Vagina (tissue), 2 donors: Measurements from ENCODE around the gene SH3YL1. TPM values are rescaled to one million over a fixed set of nuclear protein-coding genes. Genes with fewer than 3 reads are reported as not detected.
A peak's percentile ranks its signal among the peaks of the same experiment; 100 is the strongest.

ENCODE experiments used
- DNase-seq, 2 donors: peaks; one replicate each; pipeline ENCODE4 v3.0.0-alpha.2; 2017; ENCODE audit errors: extremely low spot score in 2 of 2
- H3K27ac ChIP-seq: fragments of 200-600 bp; sonication (generic); one replicate; pipeline ENCODE4 v1.5.1; 2019
- H3K27me3 ChIP-seq: fragments of 200-600 bp; sonication (generic); one replicate; pipeline ENCODE4 v1.5.1; 2019
- H3K36me3 ChIP-seq, 2 donors: fragments of 200-600 bp; sonication (generic); one replicate each; pipeline ENCODE4 v1.5.1; 2017 to 2019
- H3K4me1 ChIP-seq: fragments of 200-600 bp; sonication (generic); one replicate; pipeline ENCODE4 v1.5.1; 2019
- H3K4me3 ChIP-seq, 2 donors: fragments of 200-600 bp; sonication (generic); 1 replicate in 1 of 2; 2 replicates in 1 of 2; pipeline ENCODE4 v1.5.1; 2016 to 2019
- H3K9me3 ChIP-seq: fragments of 200-600 bp; sonication (generic); one replicate; pipeline ENCODE4 v1.5.1; 2019
- CTCF ChIP-seq, 3 experiments: fragments of 450-650 bp in 2 of 3; fragments of 200-600 bp in 1 of 3; sonication (generic) in 1 of 3; IDR thresholded peaks; one replicate each; pipeline ENCODE4 v1.5.1; 2017 to 2019; ENCODE audit warnings: antibody characterized with exemption in 3 of 3, mild to moderate bottlenecking in 2 of 3, moderate library complexity in 2 of 3
- POLR2A ChIP-seq, 2 donors: fragments of 450-650 bp; IDR thresholded peaks; one replicate each; pipeline ENCODE4 v1.6.1; 2017; ENCODE audit warnings: antibody characterized with exemption in 2 of 2, mild to moderate bottlenecking in 2 of 2, moderate library complexity in 2 of 2
- POLR2AphosphoS5 ChIP-seq, 2 donors: sonication (generic); formaldehyde crosslinking; IDR thresholded peaks; one replicate each; pipeline ENCODE4 v1.9.0; 2017; ENCODE audit warnings: antibody characterized with exemption in 2 of 2, mild to moderate bottlenecking in 2 of 2, low read depth in 1 of 2; ENCODE audit not compliant: insufficient read depth in 1 of 2
- intact Hi-C: fragments of 100-400 bp; cut with DNase I; formaldehyde crosslinking; loops from one replicate; pipeline ENCODE4 v1.15.1; 2023
- total RNA-seq: library from RNA; depleted of rRNA; stranded (reverse); fragments of >200 nt; gene quantifications from one replicate; pipeline ENCODE4 v1.2.3, GENCODE V29; 2016

SH3YL1 gene
- total RNA-seq, 1 donor from 2014 or later: 32.9 TPM

DNA sequence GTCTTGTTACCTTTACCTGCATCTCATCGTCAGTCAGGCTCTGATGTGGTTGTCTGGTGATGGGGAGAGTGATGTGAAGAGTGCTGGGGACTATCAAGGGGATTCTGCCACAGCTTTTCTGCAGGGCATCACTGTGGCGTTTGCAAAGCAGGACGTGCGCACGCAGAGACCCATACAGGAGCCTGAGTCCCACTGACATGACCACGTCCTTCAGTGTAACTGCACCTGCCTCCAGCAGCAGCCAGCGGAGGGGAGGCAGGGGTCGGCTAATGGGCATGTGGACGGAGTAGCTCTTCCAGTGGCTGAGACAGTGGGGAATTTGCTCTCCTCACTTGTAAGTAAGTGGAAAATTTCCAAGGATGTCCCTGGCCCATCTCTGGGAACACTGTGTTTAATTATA is 17.5 kb upstream of the SH3YL1 start:
- Histone ChIP-seq H3K27me3 (no peaks in the 10 kb centered on the region), H3K4me3 (no peak overlapping the region), H3K27ac (no peak overlapping the region), H3K9me3 (no peaks in the 10 kb centered on the region), H3K36me3 (peaks cover 0 to 56% of the 10 kb centered on the region in 2 donors), H3K4me1 (no peaks in the 10 kb centered on the region)
- DNase-seq: peak in 1 of 2 donors; percentile 54
- TF ChIP-seq CTCF (IDR thresholded peaks at IDR 0.05): no peak
- TF ChIP-seq POLR2AphosphoS5 (IDR thresholded peaks at IDR 0.05; ENCODE audit: insufficient read depth in 1 of 2, low read depth in 1 of 2): no peak
- no peak for TF ChIP-seq POLR2A (IDR thresholded peaks at IDR 0.05)
- intact Hi-C loops: no loop called here

- Histone ChIP-seq H3K27ac (no peak overlapping the region), H3K9me3 (no peaks in the 10 kb centered on the region), H3K4me3 (no peak overlapping the region), H3K27me3 (no peaks in the 10 kb centered on the region), H3K4me1 (no peaks in the 10 kb centered on the region), H3K36me3 (peaks cover 2 to 61% of the 10 kb centered on the region in 2 donors)
- intact Hi-C loops: no loop called here
- no peak for TF ChIP-seq CTCF (IDR thresholded peaks at IDR 0.05)
- no peak for TF ChIP-seq POLR2AphosphoS5 (IDR thresholded peaks at IDR 0.05; ENCODE audit: insufficient read depth in 1 of 2, low read depth in 1 of 2)
- TF ChIP-seq POLR2A (IDR thresholded peaks at IDR 0.05): no peak
- DNase-seq: peak in 1 of 2 donors; percentile 27
Observed at GRCh38 chr2:280650-281110, 16.8 kb upstream of the SH3YL1 start.

DNA sequence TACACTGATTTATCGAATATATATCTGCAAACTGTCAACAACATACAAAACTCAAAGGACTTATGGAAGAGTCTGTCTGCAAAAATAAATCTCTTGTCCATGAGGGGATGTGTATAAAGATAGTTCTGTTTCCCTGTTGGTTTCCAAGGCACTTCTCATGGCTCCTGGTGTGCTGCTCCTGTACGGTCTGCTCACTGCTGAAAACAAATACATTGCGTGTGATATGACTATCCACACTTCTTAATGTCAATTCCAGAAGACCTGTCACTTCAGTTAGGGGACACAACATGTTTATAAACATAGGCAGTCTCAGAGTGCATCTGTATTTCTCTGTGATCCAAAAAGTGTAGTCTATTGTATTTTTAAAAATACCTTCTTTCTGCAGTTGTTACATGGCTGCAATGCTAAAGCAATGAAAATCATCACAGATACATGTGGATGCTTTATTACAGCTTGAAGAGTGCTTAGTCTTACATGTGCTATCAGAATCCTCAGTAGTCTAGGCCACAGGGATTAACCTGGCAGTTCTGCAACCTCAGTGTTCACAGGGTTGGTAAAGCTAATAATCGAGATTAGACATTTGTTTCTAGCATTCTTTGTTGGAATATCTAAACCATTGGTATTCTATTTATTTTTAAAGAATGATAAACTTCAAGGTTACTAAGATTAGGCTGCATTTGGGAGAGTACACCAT is 16.3 kb upstream of the SH3YL1 start:
- peaks cover 2 to 66% of the 10 kb centered on the region in 2 donors for H3K36me3 ChIP-seq
- intact Hi-C loops: no loop called here

GRCh38 chr2:279366-279765 is 15.5 kb upstream of the SH3YL1 start:
- no peak for TF ChIP-seq CTCF (IDR thresholded peaks at IDR 0.05)
- TF ChIP-seq POLR2AphosphoS5 (IDR thresholded peaks at IDR 0.05; ENCODE audit: insufficient read depth in 1 of 2, low read depth in 1 of 2): no peak
- TF ChIP-seq POLR2A (IDR thresholded peaks at IDR 0.05): no peak
- no peaks in the 10 kb centered on the region for H3K9me3 ChIP-seq
- no peak overlapping the region for H3K4me3 ChIP-seq
- DNase-seq: no peak
- H3K4me1 ChIP-seq: no peaks in the 10 kb centered on the region
- intact Hi-C loops: no loop called here
- no peaks in the 10 kb centered on the region for H3K27me3 ChIP-seq
- H3K27ac ChIP-seq: no peak overlapping the region
- peaks cover 2 to 68% of the 10 kb centered on the region in 2 donors for H3K36me3 ChIP-seq

More for the DNA sequence above, 16.3 kb upstream of the SH3YL1 start:
- Histone ChIP-seq H3K27ac (no peak overlapping the region), H3K9me3 (no peaks in the 10 kb centered on the region), H3K4me1 (no peaks in the 10 kb centered on the region), H3K4me3 (no peak overlapping the region), H3K27me3 (no peaks in the 10 kb centered on the region)
- TF ChIP-seq CTCF (IDR thresholded peaks at IDR 0.05): no peak
- TF ChIP-seq POLR2AphosphoS5 (IDR thresholded peaks at IDR 0.05; ENCODE audit: insufficient read depth in 1 of 2, low read depth in 1 of 2): no peak
- TF ChIP-seq POLR2A (IDR thresholded peaks at IDR 0.05): no peak
- DNase-seq: peak in 1 of 2 donors; percentile 29

- Histone ChIP-seq H3K9me3 (no peaks in the 10 kb centered on the region), H3K4me3 (no peak overlapping the region), H3K36me3 (peaks cover 2 to 73% of the 10 kb centered on the region in 2 donors), H3K27ac (no peak overlapping the region), H3K27me3 (no peaks in the 10 kb centered on the region), H3K4me1 (no peaks in the 10 kb centered on the region)
- no peak for DNase-seq
- TF ChIP-seq POLR2A (IDR thresholded peaks at IDR 0.05): no peak
- TF ChIP-seq CTCF (IDR thresholded peaks at IDR 0.05): no peak
- no peak for TF ChIP-seq POLR2AphosphoS5 (IDR thresholded peaks at IDR 0.05; ENCODE audit: insufficient read depth in 1 of 2, low read depth in 1 of 2)
- intact Hi-C loops: no loop called here
Observed at GRCh38 chr2:278927-279320, 15.1 kb upstream of the SH3YL1 start.
